Effector memory CD4-positive, alpha-beta T cell (primary cell): ENCODE results near the gene ZNRF3.

Source experiments
- DNase-seq, 3 donors: peaks; one replicate each; pipeline ENCODE4 v3.0.0-alpha.2; 2020
- H3K27ac ChIP-seq: 2 replicates; pipeline ENCODE4 v1.7.0; 2013; ENCODE audit warnings: mild to moderate bottlenecking, low read length, moderate library complexity; ENCODE audit not compliant: insufficient read depth, poor library complexity, severe bottlenecking
- H3K27me3 ChIP-seq: replicated peaks from 2 replicates; pipeline ENCODE4 v1.7.0; 2013; ENCODE audit warnings: mild to moderate bottlenecking, low read length; ENCODE audit not compliant: insufficient read depth, control insufficient read depth, poor library complexity, severe bottlenecking
- H3K36me3 ChIP-seq: 2 replicates; pipeline ENCODE4 v1.7.0; 2013; ENCODE audit warnings: mild to moderate bottlenecking, low read length, moderate library complexity; ENCODE audit not compliant: control insufficient read depth, insufficient read depth
- H3K4me1 ChIP-seq: 2 replicates; pipeline ENCODE4 v1.7.0; 2013; ENCODE audit warnings: low read length, mild to moderate bottlenecking; ENCODE audit not compliant: control insufficient read depth, insufficient read depth, poor library complexity, severe bottlenecking
- H3K4me3 ChIP-seq: 2 replicates; pipeline ENCODE4 v1.7.0; 2013; ENCODE audit warnings: low read length, low read depth, mild to moderate bottlenecking; ENCODE audit not compliant: insufficient read depth, poor library complexity, severe bottlenecking
- H3K9me3 ChIP-seq: 2 replicates; pipeline ENCODE4 v1.7.0; 2013; ENCODE audit warnings: mild to moderate bottlenecking, low read length, moderate library complexity; ENCODE audit not compliant: control insufficient read depth

Gene ZNRF3

DNA sequence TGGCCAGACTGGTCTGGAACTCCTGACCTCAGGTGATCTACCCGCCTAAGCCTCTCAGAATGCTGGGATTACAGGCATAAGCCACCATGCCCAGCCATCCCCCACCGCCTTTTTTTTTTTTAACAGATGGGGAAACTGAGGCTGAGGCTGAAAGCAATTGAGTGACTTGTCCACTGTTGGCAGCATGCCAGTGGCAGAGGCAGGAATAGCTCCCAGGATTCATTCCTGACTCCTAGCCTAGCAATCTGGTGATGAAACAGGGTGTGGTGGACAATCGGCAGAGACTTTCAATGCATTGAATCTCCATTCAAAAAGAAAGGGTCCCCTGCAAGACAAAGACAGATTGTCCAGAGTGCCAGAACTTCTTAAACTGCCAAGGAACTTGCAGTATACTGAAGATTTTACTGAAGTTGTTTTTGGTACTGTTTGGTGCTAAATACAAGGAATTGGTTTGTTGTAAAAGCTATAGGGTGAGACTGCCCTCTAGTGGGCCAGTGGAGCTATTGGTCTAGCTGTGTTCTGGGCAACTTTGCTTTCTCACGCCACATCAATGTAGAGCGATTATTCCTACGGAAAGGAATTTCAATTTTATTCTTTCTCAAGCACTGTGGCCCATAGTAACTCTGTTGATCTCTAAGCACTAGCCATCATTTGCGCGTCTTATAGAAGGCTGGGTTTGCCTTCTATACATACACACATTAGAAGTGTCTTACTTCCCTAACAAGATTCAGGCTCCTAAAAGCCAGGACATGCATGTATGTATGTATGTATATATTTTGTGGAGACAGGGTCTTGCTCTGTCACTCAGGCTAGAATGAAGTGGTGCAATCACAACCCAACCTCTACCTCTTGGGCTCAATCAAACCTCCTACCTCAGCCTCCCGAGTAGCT, 157.3 kb downstream of the ZNRF3 start:
- Histone ChIP-seq H3K4me3 (no peak overlapping the region), H3K27ac (no peak overlapping the region), H3K27me3 (no peaks in the 10 kb centered on the region), H3K4me1 (no peaks in the 10 kb centered on the region), H3K9me3 (no peaks in the 10 kb centered on the region), H3K36me3 (no peaks in the 10 kb centered on the region)
- DNase-seq, result peak; percentile 6 to 51 (median 28)

DNA sequence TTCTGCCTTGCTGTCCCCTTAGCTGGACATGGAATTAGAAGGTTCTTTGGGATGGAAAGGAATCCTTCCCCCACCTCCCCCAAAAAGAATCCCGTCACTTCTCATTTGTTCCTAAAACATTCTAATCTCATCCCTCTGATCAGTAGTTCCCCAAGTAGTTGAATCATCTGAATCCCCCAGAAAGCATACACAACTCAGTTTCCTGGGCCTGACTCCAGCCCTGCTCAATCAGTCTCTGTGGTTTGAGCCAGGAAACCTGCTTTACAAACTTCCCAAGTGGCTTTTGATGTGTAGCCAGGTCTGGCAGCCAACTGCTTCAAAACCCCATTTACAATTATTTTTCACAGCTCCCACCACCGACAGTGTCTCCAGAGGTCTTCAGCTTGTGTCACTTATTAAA, 158.0 kb downstream of the ZNRF3 start:
- no peak for DNase-seq
- Histone ChIP-seq H3K4me3 (no peak overlapping the region), H3K27me3 (no peaks in the 10 kb centered on the region), H3K9me3 (no peaks in the 10 kb centered on the region), H3K36me3 (no peaks in the 10 kb centered on the region), H3K4me1 (no peaks in the 10 kb centered on the region), H3K27ac (no peak overlapping the region)

DNA sequence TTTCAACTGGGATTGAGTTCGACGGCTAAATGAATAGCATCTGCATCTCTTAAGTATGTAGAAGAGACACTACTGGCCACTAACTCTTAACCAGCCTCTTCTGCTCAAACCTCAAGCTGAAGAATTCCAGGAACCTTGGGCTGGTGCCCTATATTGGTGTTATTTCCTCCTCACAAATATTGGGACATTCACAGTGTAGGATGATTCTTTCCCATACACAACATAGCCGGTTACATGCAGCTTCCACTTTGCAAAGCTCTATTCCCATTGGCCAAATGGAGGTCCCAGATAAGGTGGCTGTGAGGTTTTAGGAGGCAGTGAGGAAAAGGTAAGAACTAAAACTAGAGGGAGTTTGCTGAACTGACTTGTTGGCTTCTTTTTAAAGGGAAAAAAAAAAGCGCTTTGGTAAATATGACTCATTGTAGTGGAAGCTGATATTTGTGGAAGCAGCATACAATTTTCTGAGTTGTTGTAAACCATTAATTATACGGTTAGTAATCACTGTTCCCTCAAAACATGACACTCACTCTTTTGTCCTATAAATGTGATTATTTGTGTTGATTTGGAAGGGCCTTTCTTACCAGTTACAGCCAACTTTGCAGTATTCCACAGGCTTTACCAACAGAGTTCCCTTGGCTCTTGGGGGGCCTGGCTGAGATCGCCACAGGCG, 160.7 kb downstream of the ZNRF3 start:
- Histone ChIP-seq H3K36me3 (no peaks in the 10 kb centered on the region), H3K27ac (no peak overlapping the region), H3K4me3 (no peak overlapping the region), H3K9me3 (no peaks in the 10 kb centered on the region), H3K4me1 (no peaks in the 10 kb centered on the region), H3K27me3 (no peaks in the 10 kb centered on the region)
- no peak for DNase-seq

DNA sequence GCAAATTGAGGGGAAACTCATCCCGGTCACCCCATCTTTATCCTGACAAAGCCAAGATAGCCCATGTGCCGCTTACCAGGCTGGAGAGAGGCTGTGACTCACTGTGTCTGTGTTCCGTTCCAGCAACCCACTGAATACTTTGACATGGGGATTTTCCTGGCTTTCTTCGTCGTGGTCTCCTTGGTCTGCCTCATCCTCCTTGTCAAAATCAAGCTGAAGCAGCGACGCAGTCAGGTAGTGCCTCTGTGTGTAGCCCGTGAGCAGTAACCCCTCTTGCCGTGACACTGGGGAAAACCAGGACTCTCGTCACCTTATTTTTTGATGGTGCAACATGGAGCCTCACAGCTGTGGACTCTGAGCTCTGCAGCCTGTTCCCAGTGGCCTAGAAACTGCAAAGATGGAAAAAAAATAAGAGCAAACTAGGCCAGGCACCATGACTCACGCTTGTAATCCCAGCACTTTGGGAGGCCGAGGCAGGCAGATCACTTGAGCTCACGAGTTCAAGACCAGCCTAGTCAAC, 161.3 kb downstream of the ZNRF3 start:
- no peaks in the 10 kb centered on the region for H3K27me3 ChIP-seq

DNA sequence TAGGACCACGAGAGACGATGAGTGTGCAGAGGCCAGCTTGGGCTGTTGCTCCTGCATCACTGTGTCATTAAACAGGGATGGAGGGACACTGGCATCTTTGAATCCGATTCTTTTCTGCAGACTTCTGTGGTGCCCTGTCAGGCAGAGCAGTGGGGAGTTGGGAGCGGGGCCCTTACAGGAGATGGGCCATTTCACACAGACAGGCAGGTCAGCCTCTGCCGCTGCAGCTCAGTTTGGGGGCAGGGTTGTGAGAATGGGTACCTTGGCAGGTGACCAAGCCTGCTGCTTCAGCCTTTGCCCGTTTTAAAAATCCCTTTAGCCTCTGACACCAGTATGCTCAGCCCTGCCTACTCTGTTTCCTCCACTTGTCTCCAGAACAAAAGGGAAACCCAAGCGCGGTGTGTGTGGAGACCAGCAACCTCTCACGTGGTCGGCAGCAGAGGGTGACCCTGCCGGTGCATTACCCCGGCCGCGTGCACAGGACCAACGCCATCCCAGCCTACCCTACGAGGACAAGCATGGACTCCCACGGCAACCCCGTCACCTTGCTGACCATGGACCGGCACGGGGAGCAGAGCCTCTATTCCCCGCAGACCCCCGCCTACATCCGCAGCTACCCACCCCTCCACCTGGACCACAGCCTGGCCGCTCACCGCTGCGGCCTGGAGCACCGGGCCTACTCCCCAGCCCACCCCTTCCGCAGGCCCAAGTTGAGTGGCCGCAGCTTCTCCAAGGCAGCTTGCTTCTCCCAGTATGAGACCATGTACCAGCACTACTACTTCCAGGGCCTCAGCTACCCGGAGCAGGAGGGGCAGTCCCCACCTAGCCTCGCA, 165.7 kb downstream of the ZNRF3 start:
- no peaks in the 10 kb centered on the region for H3K27me3 ChIP-seq
- no peaks in the 10 kb centered on the region for H3K4me1 ChIP-seq
- H3K4me3 ChIP-seq, result no peak overlapping the region
- no peaks in the 10 kb centered on the region for H3K9me3 ChIP-seq
- no peak for DNase-seq
- H3K27ac ChIP-seq, result no peak overlapping the region
- H3K36me3 ChIP-seq, result no peaks in the 10 kb centered on the region

More for the DNA sequence above, 161.3 kb downstream of the ZNRF3 start:
- Histone ChIP-seq H3K36me3 (no peaks in the 10 kb centered on the region), H3K4me3 (no peak overlapping the region), H3K27ac (no peak overlapping the region), H3K9me3 (no peaks in the 10 kb centered on the region), H3K4me1 (no peaks in the 10 kb centered on the region)
- DNase-seq, result no peak

DNA sequence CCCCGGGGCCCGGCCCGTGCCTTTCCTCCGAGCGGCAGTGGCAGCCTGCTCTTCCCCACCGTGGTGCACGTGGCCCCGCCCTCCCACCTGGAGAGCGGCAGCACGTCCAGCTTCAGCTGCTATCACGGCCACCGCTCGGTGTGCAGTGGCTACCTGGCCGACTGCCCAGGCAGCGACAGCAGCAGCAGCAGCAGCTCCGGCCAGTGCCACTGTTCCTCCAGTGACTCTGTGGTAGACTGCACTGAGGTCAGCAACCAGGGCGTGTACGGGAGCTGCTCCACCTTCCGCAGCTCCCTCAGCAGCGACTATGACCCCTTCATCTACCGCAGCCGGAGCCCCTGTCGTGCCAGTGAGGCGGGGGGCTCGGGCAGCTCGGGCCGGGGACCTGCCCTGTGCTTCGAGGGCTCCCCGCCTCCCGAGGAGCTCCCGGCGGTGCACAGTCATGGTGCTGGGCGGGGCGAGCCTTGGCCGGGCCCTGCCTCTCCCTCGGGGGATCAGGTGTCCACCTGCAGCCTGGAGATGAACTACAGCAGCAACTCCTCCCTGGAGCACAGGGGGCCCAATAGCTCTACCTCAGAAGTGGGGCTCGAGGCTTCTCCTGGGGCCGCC, 166.4 kb downstream of the ZNRF3 start:
- Histone ChIP-seq H3K27ac (no peak overlapping the region), H3K4me1 (no peaks in the 10 kb centered on the region), H3K4me3 (no peak overlapping the region)

DNA sequence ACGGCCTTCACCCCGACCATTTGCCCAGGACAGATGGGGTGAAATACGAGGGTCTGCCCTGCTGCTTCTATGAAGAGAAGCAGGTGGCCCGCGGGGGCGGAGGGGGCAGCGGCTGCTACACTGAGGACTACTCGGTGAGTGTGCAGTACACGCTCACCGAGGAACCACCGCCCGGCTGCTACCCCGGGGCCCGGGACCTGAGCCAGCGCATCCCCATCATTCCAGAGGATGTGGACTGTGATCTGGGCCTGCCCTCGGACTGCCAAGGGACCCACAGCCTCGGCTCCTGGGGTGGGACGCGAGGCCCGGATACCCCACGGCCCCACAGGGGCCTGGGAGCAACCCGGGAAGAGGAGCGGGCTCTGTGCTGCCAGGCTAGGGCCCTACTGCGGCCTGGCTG, 167.1 kb downstream of the ZNRF3 start:
- no peak for DNase-seq
- no peak overlapping the region for H3K4me3 ChIP-seq
- H3K36me3 ChIP-seq, result no peaks in the 10 kb centered on the region

More for the DNA sequence above, 166.4 kb downstream of the ZNRF3 start:
- Histone ChIP-seq H3K9me3 (no peaks in the 10 kb centered on the region), H3K27me3 (no peaks in the 10 kb centered on the region), H3K36me3 (no peaks in the 10 kb centered on the region)
- no peak for DNase-seq

DNA sequence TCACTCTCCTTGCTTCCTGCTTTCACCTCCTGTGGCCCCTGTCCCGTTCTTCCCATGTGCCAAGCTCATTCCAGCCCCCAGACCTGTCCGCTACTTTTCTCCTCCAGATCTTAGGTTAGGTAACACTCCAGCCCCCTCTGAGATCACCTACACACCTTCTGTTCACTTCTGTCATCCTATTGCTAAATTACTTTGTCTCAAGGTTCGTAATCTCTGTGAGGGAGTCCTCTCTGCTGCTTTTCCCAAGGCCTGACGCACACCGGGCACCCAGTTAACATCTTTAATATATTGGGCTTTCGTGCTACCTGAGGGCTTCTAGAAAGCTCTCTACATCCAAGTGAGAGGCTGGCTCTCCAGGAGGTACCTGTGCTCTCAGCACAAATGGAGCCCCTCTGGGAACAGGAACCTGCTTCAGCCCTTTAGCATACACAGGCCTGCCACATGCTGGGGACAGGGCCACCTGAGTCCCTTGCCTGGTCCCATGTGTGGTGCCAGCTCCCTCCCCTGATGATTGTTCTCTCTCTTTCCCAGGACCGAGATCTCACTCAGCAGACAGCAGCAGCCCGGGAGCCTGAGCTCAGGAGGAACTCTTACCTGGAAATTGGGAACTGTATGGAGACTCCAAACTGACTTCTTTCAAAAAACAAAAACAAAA, 169.8 kb downstream of the ZNRF3 start:
- Histone ChIP-seq H3K27me3 (no peaks in the 10 kb centered on the region), H3K4me1 (no peaks in the 10 kb centered on the region), H3K9me3 (no peaks in the 10 kb centered on the region), H3K27ac (no peak overlapping the region), H3K4me3 (no peak overlapping the region), H3K36me3 (no peaks in the 10 kb centered on the region)
- DNase-seq, result no peak

More for the DNA sequence above, 167.1 kb downstream of the ZNRF3 start:
- Histone ChIP-seq H3K9me3 (no peaks in the 10 kb centered on the region), H3K4me1 (no peaks in the 10 kb centered on the region), H3K27ac (no peak overlapping the region), H3K27me3 (no peaks in the 10 kb centered on the region)

DNA sequence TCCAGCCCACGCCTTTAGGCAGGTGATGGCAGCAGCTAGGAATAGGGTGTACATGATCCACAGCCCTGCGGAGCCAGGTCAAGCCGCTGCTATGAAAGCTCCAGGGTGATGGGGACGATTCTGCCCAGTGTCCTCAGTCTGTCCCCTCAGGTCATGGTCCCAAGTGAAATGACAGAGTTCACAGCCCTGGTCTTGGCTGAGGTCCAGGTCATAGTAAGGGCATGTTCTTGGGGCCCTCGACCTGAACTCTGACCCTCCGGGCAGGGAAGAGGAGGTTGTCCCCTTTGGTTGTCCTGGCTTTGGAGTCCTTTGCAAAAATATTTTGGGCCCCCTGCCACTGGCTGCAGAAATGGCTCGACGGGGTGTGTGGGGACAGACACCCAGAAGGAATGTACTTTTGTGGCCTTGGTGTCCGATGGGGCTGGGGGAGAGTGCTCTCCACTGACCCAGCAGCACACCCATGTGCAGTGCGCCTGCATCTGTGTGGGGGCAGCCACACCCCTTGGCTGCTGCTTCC, 170.9 kb downstream of the ZNRF3 start:
- Histone ChIP-seq H3K27me3 (no peaks in the 10 kb centered on the region), H3K27ac (no peak overlapping the region), H3K4me3 (no peak overlapping the region), H3K4me1 (no peaks in the 10 kb centered on the region), H3K36me3 (no peaks in the 10 kb centered on the region), H3K9me3 (no peaks in the 10 kb centered on the region)
- DNase-seq, result no peak
